Loucy (cell line): Measurements from ENCODE around the gene ZNF581.

Source experiments
- EZH2phosphoT487 ChIP-seq: fragments of 200-600 bp; IDR thresholded peaks from 2 replicates; pipeline ENCODE4 v1.6.1; 2018; ENCODE audit warnings: antibody characterized with exemption, mild to moderate bottlenecking, moderate library complexity, borderline replicate concordance
- TF ChIP-seq, protein P1 (sequence below): fragments of 200-600 bp; sonication (generic); conservative IDR thresholded peaks from 2 replicates; pipeline ENCODE4 v1.5.1; 2014; ENCODE audit warnings: mild to moderate bottlenecking, antibody characterized with exemption, low read length

DNA sequence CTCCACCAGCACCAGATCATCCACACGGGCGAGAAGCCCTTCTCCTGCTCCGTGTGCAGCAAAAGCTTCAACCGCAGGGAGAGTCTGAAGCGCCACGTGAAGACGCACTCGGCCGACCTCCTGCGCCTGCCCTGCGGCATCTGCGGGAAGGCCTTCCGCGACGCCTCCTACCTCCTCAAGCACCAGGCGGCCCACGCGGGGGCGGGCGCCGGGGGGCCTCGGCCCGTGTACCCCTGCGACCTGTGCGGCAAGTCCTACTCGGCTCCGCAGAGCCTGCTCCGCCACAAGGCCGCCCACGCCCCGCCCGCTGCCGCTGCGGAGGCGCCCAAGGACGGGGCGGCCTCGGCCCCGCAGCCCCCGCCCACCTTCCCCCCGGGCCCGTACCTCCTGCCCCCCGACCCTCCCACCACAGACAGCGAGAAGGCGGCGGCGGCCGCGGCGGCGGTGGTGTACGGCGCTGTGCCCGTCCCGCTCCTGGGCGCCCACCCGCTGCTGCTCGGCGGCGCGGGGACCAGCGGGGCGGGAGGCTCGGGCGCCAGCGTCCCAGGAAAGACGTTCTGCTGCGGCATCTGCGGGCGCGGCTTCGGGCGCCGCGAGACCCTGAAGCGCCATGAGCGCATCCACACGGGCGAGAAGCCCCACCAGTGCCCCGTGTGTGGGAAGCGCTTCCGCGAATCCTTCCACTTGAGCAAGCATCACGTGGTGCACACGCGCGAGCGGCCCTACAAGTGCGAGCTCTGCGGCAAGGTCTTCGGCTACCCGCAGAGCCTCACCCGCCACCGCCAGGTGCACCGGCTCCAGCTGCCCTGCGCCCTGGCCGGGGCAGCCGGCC, 28.5 kb upstream of the ZNF581 start:
- TF ChIP-seq, protein P1, sequence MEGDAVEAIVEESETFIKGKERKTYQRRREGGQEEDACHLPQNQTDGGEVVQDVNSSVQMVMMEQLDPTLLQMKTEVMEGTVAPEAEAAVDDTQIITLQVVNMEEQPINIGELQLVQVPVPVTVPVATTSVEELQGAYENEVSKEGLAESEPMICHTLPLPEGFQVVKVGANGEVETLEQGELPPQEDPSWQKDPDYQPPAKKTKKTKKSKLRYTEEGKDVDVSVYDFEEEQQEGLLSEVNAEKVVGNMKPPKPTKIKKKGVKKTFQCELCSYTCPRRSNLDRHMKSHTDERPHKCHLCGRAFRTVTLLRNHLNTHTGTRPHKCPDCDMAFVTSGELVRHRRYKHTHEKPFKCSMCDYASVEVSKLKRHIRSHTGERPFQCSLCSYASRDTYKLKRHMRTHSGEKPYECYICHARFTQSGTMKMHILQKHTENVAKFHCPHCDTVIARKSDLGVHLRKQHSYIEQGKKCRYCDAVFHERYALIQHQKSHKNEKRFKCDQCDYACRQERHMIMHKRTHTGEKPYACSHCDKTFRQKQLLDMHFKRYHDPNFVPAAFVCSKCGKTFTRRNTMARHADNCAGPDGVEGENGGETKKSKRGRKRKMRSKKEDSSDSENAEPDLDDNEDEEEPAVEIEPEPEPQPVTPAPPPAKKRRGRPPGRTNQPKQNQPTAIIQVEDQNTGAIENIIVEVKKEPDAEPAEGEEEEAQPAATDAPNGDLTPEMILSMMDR: no peak
- TF ChIP-seq EZH2phosphoT487: no peak
